H1 (cell line): Measurements from ENCODE around the gene AQP2. TPM values are rescaled to one million over a fixed set of nuclear protein-coding genes. Genes with fewer than 3 reads are reported as not detected.

ENCODE experiments used
- CTCF ChIA-PET: fragments of 300-600 bp; sonication (Branson Sonifier 250); formaldehyde crosslinking; loops from one replicate; lab custom pipeline; 2021; ENCODE audit not compliant: partially characterized antibody; lab: Charles Lee
- POLR2A ChIA-PET: fragments of 300-600 bp; sonication (Branson Sonifier 250); formaldehyde crosslinking; loops from one replicate; lab custom pipeline; 2021; ENCODE audit warnings: inconsistent platforms; ENCODE audit not compliant: partially characterized antibody; lab: Charles Lee
- DNase-seq, 2 experiments: peaks; one replicate each; pipeline versions ENCODE4 v3.0.0 to v3.0.0-alpha.2; 2010 to 2022; ENCODE audit warnings: low spot score in 2 of 2, low read depth in 1 of 2, mixed read lengths in 1 of 2
- FAIRE-seq: peaks from 2 replicates; lab custom pipeline; 2011; peaks lifted over from hg19 to GRCh38; lab: Jason Lieb, UNC
- H2AFZ ChIP-seq: 2 replicates; pipeline ENCODE4 v1.8.1; 2012; ENCODE audit warnings: low read length, inconsistent platforms
- H2AK5ac ChIP-seq: 2 replicates; pipeline ENCODE4 v1.6.1; 2013; ENCODE audit warnings: low read depth, low read length
- H2BK120ac ChIP-seq: replicated peaks from 2 replicates; pipeline ENCODE3; 2013; ENCODE audit warnings: low read depth, low read length, inconsistent platforms
- H2BK12ac ChIP-seq: 2 replicates; pipeline ENCODE4 v1.6.1; 2013; ENCODE audit warnings: low read depth, low read length
- H2BK15ac ChIP-seq: 2 replicates; pipeline ENCODE4 v1.6.1; 2013; ENCODE audit warnings: low read length
- H2BK20ac ChIP-seq: 2 replicates; pipeline ENCODE4 v1.6.1; 2013; ENCODE audit warnings: low read length
- H2BK5ac ChIP-seq: 2 replicates; pipeline ENCODE4 v1.6.1; 2013; ENCODE audit warnings: low read depth, low read length
- H3K14ac ChIP-seq: 2 replicates; pipeline ENCODE4 v1.6.1; 2013; ENCODE audit warnings: inconsistent platforms; ENCODE audit not compliant: insufficient read length
- H3K18ac ChIP-seq: 2 replicates; pipeline ENCODE4 v1.6.1; 2013; ENCODE audit warnings: low read length; ENCODE audit errors: extremely low read depth
- H3K23ac ChIP-seq: 2 replicates; pipeline ENCODE4 v1.6.1; 2013; ENCODE audit warnings: inconsistent platforms; ENCODE audit not compliant: insufficient read length
- H3K23me2 ChIP-seq: 2 replicates; pipeline ENCODE4 v1.6.1; 2013; ENCODE audit warnings: low read depth, low read length
- H3K27ac ChIP-seq: 2 replicates; pipeline ENCODE4 v1.6.1; 2011; ENCODE audit warnings: low read depth, low read length, inconsistent platforms
- H3K27me3 ChIP-seq, 4 experiments: replicated peaks in 1 of 4; 1 replicate in 1 of 4; 2 replicates in 3 of 4; pipeline versions ENCODE4 v1.6.1 to v1.8.1; 2011 to 2013; ENCODE audit warnings: low read length in 3 of 4, mild to moderate bottlenecking in 3 of 4, inconsistent platforms in 2 of 4, mixed read lengths in 2 of 4, moderate library complexity in 1 of 4; ENCODE audit not compliant: control insufficient read depth in 3 of 4, insufficient read depth in 3 of 4; ENCODE audit errors: extremely low read depth in 1 of 4
- H3K36me3 ChIP-seq, 4 experiments: 2 replicates each; pipeline versions ENCODE4 v1.6.1 to v1.8.1; 2011 to 2013; ENCODE audit warnings: mild to moderate bottlenecking in 4 of 4, low read length in 3 of 4, moderate library complexity in 2 of 4, control low read depth in 1 of 4, inconsistent platforms in 1 of 4; ENCODE audit not compliant: insufficient read depth in 4 of 4, control insufficient read depth in 2 of 4
- H3K4ac ChIP-seq: replicated peaks from 2 replicates; pipeline ENCODE3; 2013; ENCODE audit warnings: low read length, low read depth, mixed read lengths, inconsistent platforms; ENCODE audit not compliant: insufficient read length
- H3K4me1 ChIP-seq, 4 experiments: replicated peaks in 1 of 4; 1 replicate in 1 of 4; 2 replicates in 3 of 4; pipeline versions ENCODE4 v1.6.1 to v1.8.1; 2011 to 2013; ENCODE audit warnings: low read length in 3 of 4, inconsistent platforms in 2 of 4, mixed read lengths in 1 of 4; ENCODE audit not compliant: insufficient read depth in 4 of 4, control insufficient read depth in 3 of 4
- H3K4me2 ChIP-seq, 2 experiments: 2 replicates each; pipeline versions ENCODE4 v1.6.1 to v1.8.1; 2011 to 2013; ENCODE audit warnings: low read depth in 2 of 2, low read length in 2 of 2, control low read depth in 1 of 2, inconsistent platforms in 1 of 2, mild to moderate bottlenecking in 1 of 2; ENCODE audit not compliant: insufficient read depth in 1 of 2
- H3K4me3 ChIP-seq, 4 experiments: fragments of 200-600, 300-600 bp in 1 of 4; sonication (generic), shearing (Covaris generic), sonication (Bioruptor Twin) in 1 of 4; 2 replicates each; pipeline versions ENCODE4 v1.5.1 to v1.8.1; 2011 to 2016; ENCODE audit warnings: low read length in 4 of 4, low read depth in 3 of 4, control low read depth in 2 of 4, inconsistent platforms in 2 of 4, mild to moderate bottlenecking in 2 of 4, mixed read lengths in 1 of 4, moderate library complexity in 1 of 4; ENCODE audit not compliant: insufficient read depth in 2 of 4; ENCODE audit errors: extremely low read depth in 1 of 4
- H3K56ac ChIP-seq: replicated peaks from 2 replicates; pipeline ENCODE3; 2013; ENCODE audit warnings: low read depth, mild to moderate bottlenecking, mixed read lengths, low read length, inconsistent platforms; ENCODE audit not compliant: insufficient read length
- H3K79me1 ChIP-seq: 2 replicates; pipeline ENCODE4 v1.6.1; 2013; ENCODE audit warnings: low read depth, low read length, control low read depth
- H3K79me2 ChIP-seq, 2 experiments: 2 replicates each; pipeline versions ENCODE4 v1.6.1 to v1.8.1; 2012 to 2013; ENCODE audit warnings: low read length in 2 of 2, mild to moderate bottlenecking in 2 of 2, inconsistent platforms in 1 of 2; ENCODE audit not compliant: insufficient read depth in 2 of 2, control insufficient read depth in 1 of 2
- H3K9ac ChIP-seq, 4 experiments: replicated peaks in 1 of 4; 1 replicate in 1 of 4; 2 replicates in 3 of 4; pipeline versions ENCODE4 v1.6.1 to v1.8.1; 2011 to 2013; ENCODE audit warnings: low read depth in 3 of 4, low read length in 3 of 4, control low read depth in 2 of 4, mild to moderate bottlenecking in 2 of 4, moderate library complexity in 2 of 4, inconsistent platforms in 1 of 4; ENCODE audit errors: extremely low read depth in 1 of 4
- H3K9me3 ChIP-seq, 2 experiments: 2 replicates each; pipeline versions ENCODE4 v1.6.1 to v1.8.1; 2012 to 2013; ENCODE audit warnings: mild to moderate bottlenecking in 2 of 2, moderate library complexity in 2 of 2, control low read depth in 1 of 2, inconsistent platforms in 1 of 2, low read depth in 1 of 2, low read length in 1 of 2, mixed read lengths in 1 of 2; ENCODE audit not compliant: insufficient read depth in 2 of 2
- H4K20me1 ChIP-seq, 2 experiments: replicated peaks in 1 of 2; 2 replicates each; pipeline versions ENCODE3 to v1.8.1; 2011 to 2013; ENCODE audit warnings: inconsistent platforms in 2 of 2, low read length in 2 of 2, mild to moderate bottlenecking in 1 of 2; ENCODE audit not compliant: insufficient read depth in 2 of 2, control insufficient read depth in 1 of 2
- H4K5ac ChIP-seq: 2 replicates; pipeline ENCODE4 v1.6.1; 2013; ENCODE audit warnings: low read length, low read depth, mixed read lengths, inconsistent platforms; ENCODE audit not compliant: insufficient read length
- H4K8ac ChIP-seq: 2 replicates; pipeline ENCODE4 v1.8.0; 2013; ENCODE audit warnings: mild to moderate bottlenecking, moderate library complexity, low read length, inconsistent platforms; ENCODE audit not compliant: insufficient read depth; ENCODE audit errors: extremely low read depth
- H4K91ac ChIP-seq: replicated peaks from 2 replicates; pipeline ENCODE3; 2013; ENCODE audit warnings: low read length, mixed read lengths, inconsistent platforms; ENCODE audit not compliant: insufficient read length
- NRF1 ChIP-seq: IDR thresholded peaks from 2 replicates; pipeline ENCODE4 v1.6.1; 2011; ENCODE audit warnings: mild to moderate bottlenecking, low read depth, low read length, improper control_type of control experiment
- WGBS, 2 experiments: shearing (Covaris generic) in 1 of 2; methylation state at CpG; one replicate each; pipeline versions ENCODE4 v1.1.6 to v1.1.7; 2013 to 2015; ENCODE audit warnings: low lambda C conversion rate in 2 of 2, mixed read lengths in 2 of 2, inconsistent platforms in 1 of 2, low coverage in 1 of 2, missing lambda C conversion rate in 1 of 2; ENCODE audit not compliant: insufficient replicate concordance in 2 of 2, insufficient coverage in 1 of 2, insufficient read length in 1 of 2; ENCODE audit errors: extremely low coverage in 1 of 2, missing lambda C conversion rate in 1 of 2; 5-methylcytosine and 5-hydroxymethylcytosine counted together
- polyA plus RNA-seq, 7 experiments: library from polyadenylated mRNA; depleted of rRNA in 3 of 7; stranded (reverse) in 5 of 7; unstranded in 2 of 7; fragments of >200 nt in 5 of 7; fragments of 200-250 nt in 2 of 7; gene quantifications; 1 replicate in 5 of 7; 2 replicates in 1 of 7; 4 replicates in 1 of 7; pipeline versions ENCODE4 v1.2.1 to v1.2.3, GENCODE V29; 2011 to 2013; ENCODE audit warnings: missing spikeins in 2 of 7, mixed read lengths in 2 of 7
- total RNA-seq: library from RNA; stranded (reverse); fragmentation: NEBNext Ultra II Directional; extraction: Animal tissue kit (Norgen Biotek cat#: 25700); gene quantifications from 2 replicates; pipeline ENCODE4 v1.2.1, GENCODE V29; 2021

AQP2 gene
- total and polyA plus RNA-seq, 2 of the 8 experiments (the other 6 are each of a cell fraction or from before 2014, with no cell fraction given) = not detected

GRCh38 chr12:49928471-49928870, 22.1 kb upstream of the AQP2 start:
- no peak overlapping the region for H3K14ac ChIP-seq
- H3K79me2 ChIP-seq = no peaks in the 10 kb centered on the region
- H3K18ac ChIP-seq = no peak overlapping the region
- H3K9me3 ChIP-seq = no peaks in the 10 kb centered on the region
- CTCF ChIA-PET = interaction anchor here (0.6 to 2.8 kb wide), 8 partner anchors 16 to 326 kb away, joined by 3 to 18 read pairs (median 4); no protein-coding TSS in a partner anchor
- POLR2A ChIA-PET = interaction anchor here (0.8 kb wide), 1 partner anchor 18 kb away, joined by 4 read pairs; no protein-coding TSS in a partner anchor
- FAIRE-seq (no peak), DNase-seq (no peak)
- no peak overlapping the region for H3K23ac ChIP-seq
- no peak overlapping the region for H2BK12ac ChIP-seq
- H2BK20ac ChIP-seq = no peak overlapping the region
- H3K4me1 ChIP-seq = no peaks in the 10 kb centered on the region; a peak in 1 of 7 replicates
- H2BK120ac ChIP-seq = no peak overlapping the region
- no peak overlapping the region for H2BK15ac ChIP-seq
- H3K4me2 ChIP-seq = no peak overlapping the region
- 0 out of 2 replicates have a peak, but pooled peaks cover 2% of the 10 kb centered on the region for H3K79me1 ChIP-seq
- no peak overlapping the region for H4K91ac ChIP-seq
- TF ChIP-seq NRF1 = no peak
- 0 out of 2 replicates have a peak, but pooled peaks cover 2% of the 10 kb centered on the region for H3K23me2 ChIP-seq
- no peak overlapping the region; the same call in 1 of the 2 replicates for H4K8ac ChIP-seq
- H4K20me1 ChIP-seq = peaks cover 0 to 2% of the 10 kb centered on the region in 2 experiments
- H2BK5ac ChIP-seq = no peak overlapping the region
- no peak overlapping the region for H3K4ac ChIP-seq
- no peak overlapping the region for H3K56ac ChIP-seq
- no peak overlapping the region for H2AFZ ChIP-seq
- WGBS, 2 experiments = 86% methylated on average over 6 of the region's 6 CpGs; no CpG with 5 or more reads in 1 of the 2 experiments
- no peaks in the 10 kb centered on the region for H3K36me3 ChIP-seq
- no peak overlapping the region for H3K27ac ChIP-seq
- no peak overlapping the region for H4K5ac ChIP-seq
- H3K9ac ChIP-seq = no peak overlapping the region
- H3K4me3 ChIP-seq = no peak overlapping the region
- H3K27me3 ChIP-seq = no peaks in the 10 kb centered on the region; a peak in 1 of 7 replicates
- no peak overlapping the region for H2AK5ac ChIP-seq
